Smooth muscle cell of the brain vasculature (primary cell): ENCODE results near the gene B4GALT5.
"Not testable (repeated sequence)": the region's sequence is repeated elsewhere in the genome, so short reads cannot be mapped to it uniquely, and the experiment has no call there.

Experiments
- DNase-seq: peaks from one replicate; pipeline ENCODE4 v3.0.0-alpha.2; 2012; ENCODE audit warnings: low read depth, low spot score

The B4GALT5 gene, protein sequence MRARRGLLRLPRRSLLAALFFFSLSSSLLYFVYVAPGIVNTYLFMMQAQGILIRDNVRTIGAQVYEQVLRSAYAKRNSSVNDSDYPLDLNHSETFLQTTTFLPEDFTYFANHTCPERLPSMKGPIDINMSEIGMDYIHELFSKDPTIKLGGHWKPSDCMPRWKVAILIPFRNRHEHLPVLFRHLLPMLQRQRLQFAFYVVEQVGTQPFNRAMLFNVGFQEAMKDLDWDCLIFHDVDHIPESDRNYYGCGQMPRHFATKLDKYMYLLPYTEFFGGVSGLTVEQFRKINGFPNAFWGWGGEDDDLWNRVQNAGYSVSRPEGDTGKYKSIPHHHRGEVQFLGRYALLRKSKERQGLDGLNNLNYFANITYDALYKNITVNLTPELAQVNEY

GRCh38 chr20:49713753-49714712, at the start of gene B4GALT5:
B4GALT5 (minus strand) TSS chr20:49713878; CDS start chr20:49713690, 188 bp downstream.
- peak; percentile 36 for DNase-seq

GRCh38 chr20:49762940-49763766, 49.5 kb upstream of the B4GALT5 start:
- DNase-seq: no peak

- not testable (repeated sequence) for DNase-seq
Measured at GRCh38 chr20:49761888-49762287, 48.2 kb upstream of the B4GALT5 start.

- no peak for DNase-seq
Measured at GRCh38 chr20:49759266-49759950, 45.7 kb upstream of the B4GALT5 start.

GRCh38 chr20:49758781-49759180, 45.1 kb upstream of the B4GALT5 start:
- no peak for DNase-seq

GRCh38 chr20:49757597-49757996, 43.9 kb upstream of the B4GALT5 start:
- no peak for DNase-seq

DNA sequence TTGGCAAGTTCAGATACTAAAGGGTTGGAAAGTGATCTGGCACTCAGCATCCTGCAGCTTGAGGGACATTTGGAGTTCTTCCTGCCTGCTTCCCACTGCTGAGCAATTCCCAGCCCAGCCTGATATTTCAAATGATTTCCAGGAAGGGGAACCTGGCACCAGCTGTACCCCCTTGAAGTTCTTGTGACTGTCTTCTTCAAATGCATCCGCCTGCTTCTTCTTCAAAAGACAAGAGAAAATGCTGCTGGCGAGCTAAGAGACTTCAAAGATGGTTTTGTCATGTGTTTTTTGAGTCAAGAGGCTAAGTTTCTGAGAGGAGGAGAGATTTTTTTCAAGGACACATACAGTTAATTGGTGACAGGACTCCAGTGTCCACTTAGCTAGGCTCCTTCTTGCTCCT, 42.6 kb upstream of the B4GALT5 start:
- DNase-seq: no peak

DNA sequence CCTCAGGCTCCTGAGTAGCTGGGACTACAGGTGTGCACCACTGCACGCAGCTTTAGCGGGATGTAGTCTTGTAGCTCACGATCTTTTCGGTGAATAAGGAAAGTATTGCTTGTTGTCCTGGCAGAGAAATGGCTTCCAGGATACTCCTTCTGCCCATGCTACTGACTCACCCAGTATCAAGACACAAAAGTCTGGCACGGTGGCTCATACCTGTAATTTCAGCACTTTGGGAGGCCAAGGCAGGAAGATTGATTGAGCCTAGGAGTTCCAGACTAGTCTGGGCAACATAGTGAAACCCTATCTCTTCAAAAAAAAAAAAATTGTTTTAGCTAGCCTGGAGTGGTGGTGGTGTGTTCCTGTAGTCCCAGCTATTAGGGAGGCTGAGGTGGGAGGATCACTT, 40.9 kb upstream of the B4GALT5 start:
- no peak for DNase-seq

DNA sequence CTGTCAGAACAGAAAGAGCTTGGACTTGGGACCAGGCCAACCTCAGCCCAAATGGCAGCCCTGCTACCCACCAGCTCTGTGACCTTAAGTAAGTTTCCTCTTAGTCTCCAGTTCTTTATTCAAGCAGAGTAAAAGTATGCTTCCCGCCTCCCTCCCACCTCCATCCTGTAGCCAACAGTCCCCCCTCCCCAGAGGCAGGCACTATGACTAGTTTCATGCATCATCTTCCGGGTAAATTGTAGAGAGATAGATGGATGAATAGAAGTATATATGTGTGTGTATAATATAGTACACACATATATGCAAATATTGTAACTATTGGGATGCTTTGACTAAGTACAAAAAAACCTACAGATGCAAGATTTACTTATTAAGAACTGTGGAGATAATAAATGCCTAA, 39.5 kb upstream of the B4GALT5 start:
- no peak for DNase-seq

GRCh38 chr20:49752201-49752903, 38.7 kb upstream of the B4GALT5 start:
- DNase-seq: no peak

DNA sequence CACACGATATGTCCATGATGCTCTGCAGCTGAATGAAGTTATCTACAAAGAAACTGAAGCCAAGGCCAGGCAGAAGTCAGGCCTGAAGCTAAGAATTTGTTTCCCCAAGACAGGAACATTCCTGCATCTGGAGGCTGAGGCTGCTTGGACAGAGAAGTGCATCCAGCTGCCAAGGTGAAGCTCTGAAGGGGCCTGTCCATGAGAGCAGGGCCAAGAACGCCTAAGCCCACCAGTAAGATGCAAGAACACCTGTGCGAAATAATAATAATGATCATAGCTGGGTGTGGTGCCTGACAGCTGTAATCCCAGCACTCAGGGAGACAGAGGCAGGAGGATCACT, 37.7 kb upstream of the B4GALT5 start:
- DNase-seq: no peak

- no peak for DNase-seq
Measured at GRCh38 chr20:49750611-49751396, 37.1 kb upstream of the B4GALT5 start.

- DNase-seq: no peak
Measured at GRCh38 chr20:49749625-49750024, 35.9 kb upstream of the B4GALT5 start.

DNA sequence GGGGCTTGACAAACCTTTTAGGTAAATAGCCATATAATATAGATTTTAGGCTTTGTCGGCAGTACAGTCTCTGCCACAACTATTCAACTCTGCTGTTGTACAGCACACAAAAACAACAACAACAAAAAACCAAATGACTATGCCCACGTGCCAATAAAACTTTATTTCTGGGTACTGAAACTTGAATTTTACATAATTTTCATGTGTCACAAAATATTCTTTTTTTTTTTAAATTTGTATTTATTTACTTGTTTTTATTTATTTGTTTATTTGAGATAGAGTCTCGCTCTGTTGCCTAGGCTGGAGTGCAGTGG, 34.8 kb upstream of the B4GALT5 start:
- DNase-seq: no peak

DNA sequence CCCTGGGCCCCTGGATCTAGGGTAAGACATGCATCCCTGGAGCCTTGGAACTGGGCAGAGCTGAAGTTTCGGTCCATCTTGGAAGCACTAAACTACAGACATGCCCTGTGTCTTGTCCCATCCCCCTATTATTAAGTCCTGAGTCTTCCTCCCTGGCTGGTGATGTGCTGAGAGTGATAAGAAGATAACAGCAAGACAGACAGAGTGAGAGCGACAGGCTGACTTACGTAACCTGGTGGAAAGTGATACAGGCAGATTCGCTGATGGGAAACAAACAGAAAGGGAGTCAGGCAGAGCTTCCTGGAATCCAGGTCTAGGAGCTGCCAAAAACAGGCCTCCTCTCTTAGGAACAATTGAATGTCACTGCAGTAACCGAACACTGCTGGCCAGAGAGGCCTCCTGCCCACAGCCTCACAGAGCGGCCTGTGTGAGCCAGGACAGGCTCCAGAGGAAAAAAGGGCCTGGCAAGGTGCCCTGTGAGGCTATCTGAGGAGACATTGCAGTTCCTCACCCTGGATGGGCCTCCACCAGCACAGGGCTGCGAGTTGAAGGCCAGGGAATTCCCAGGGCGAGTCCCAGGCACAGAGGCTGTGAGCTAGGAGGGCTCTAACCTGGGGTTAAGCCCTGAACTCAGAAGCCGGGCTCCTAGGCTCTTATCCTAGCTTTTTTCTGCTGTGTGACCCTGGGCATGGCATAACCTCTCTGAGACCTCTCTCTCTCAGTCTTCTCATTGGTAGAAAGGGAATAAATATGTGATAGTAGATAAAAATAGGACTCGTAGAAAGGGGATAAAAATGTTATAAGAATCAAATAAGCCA, 34.2 kb upstream of the B4GALT5 start:
- DNase-seq: no peak

- DNase-seq: no peak
Measured at GRCh38 chr20:49742948-49743347, 29.3 kb upstream of the B4GALT5 start.

GRCh38 chr20:49741977-49742376, 28.3 kb upstream of the B4GALT5 start:
- DNase-seq: no peak

- DNase-seq: no peak
Measured at GRCh38 chr20:49740807-49741206, 27.1 kb upstream of the B4GALT5 start.

- no peak for DNase-seq
Measured at GRCh38 chr20:49739042-49739441, 25.4 kb upstream of the B4GALT5 start.
